Measurements from ENCODE around the gene ALKBH7. TPM values are rescaled to one million over a fixed set of nuclear protein-coding genes. Genes with fewer than 3 reads are reported as not detected.
A peak's percentile ranks its signal among the peaks of the same experiment; 100 is the strongest.

Gene ALKBH7, protein sequence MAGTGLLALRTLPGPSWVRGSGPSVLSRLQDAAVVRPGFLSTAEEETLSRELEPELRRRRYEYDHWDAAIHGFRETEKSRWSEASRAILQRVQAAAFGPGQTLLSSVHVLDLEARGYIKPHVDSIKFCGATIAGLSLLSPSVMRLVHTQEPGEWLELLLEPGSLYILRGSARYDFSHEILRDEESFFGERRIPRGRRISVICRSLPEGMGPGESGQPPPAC
- total RNA-seq (2014; rRNA removed) (68.4 and 81.1 TPM in 2 replicates), Bru-seq, nascent RNA (percentile 68 among the genes with signal in this experiment), BruChase-seq, experiment 1, labeled RNA remaining after a 6-hour chase (percentile 78 among the genes with signal in this experiment), BruChase-seq, experiment 2, labeled RNA remaining after a 2-hour chase (percentile 77 among the genes with signal in this experiment)
- long read RNA-seq, transcript ALKBH7-201 (4 exons, 1,332 nt): major isoform, 71 of 91 reads
- long read RNA-seq, partial matches to known transcripts: 11 of 91 reads
- long read RNA-seq, other reads (novel, unspliced or antisense): 5 of 91 reads

DNA sequence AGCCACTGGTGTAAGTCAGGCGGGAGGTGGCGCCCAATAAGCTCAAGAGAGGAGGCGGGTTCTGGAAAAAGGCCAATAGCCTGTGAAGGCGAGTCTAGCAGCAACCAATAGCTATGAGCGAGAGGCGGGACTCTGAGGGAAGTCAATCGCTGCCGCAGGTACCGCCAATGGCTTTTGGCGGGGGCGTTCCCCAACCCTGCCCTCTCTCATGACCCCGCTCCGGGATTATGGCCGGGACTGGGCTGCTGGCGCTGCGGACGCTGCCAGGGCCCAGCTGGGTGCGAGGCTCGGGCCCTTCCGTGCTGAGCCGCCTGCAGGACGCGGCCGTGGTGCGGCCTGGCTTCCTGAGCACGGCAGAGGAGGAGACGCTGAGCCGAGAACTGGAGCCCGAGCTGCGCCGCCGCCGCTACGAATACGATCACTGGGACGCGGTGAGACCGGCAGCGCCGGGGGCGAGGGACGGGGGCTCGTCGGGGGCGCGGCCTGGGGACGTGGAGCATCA, at the start of gene ALKBH7:
TSS of gene ALKBH7 (plus strand) at position 201 of the 502 bp plus-strand sequence. CDS start at position 228, 27 bp downstream.
- H2AFZ ChIP-seq (ENCODE audit: low read length): peak within 1 kb of the TSS; percentile 92
- H3K27me3 ChIP-seq (ENCODE audit: low read length): no peaks in the 10 kb centered on the region
- peak within 1 kb of the TSS; percentile 83 for H3K4me2 ChIP-seq (ENCODE audit: low read length)
- no TSS peak for BruUV-seq (replicated peaks)
- CTCF ChIA-PET: interaction anchor here (0.5 to 1.1 kb wide), 4 partner anchors 11 to 491 kb away, joined by 4 to 8 read pairs (median 6); partner anchors contain the start of gene CLPP
- peak within 1 kb of the TSS; percentile 64 for H3K27ac ChIP-seq (ENCODE audit: low read length)
- TF ChIP-seq EZH2phosphoT487 (IDR thresholded peaks at IDR 0.05; ENCODE audit: borderline replicate concordance, low read length) (no peak), CTCF (conservative IDR thresholded peaks at IDR 0.05; ENCODE audit: low read depth, low read length) (no peak), EZH2 (IDR thresholded peaks at IDR 0.05; ENCODE audit: low read length, unreplicated experiment) (no peak)
- POLR2A ChIA-PET (ENCODE audit: unreplicated experiment): interaction anchor here (0.5 to 1.0 kb wide), 5 partner anchors 52 to 750 kb away, joined by 3 to 10 read pairs (median 4); partner anchors contain the start of genes KHSRP and SAFB2
- H3K36me3 ChIP-seq (ENCODE audit: low read depth, low read length): peaks cover 10% of the 10 kb centered on the region; the same call in 1 of the 2 replicates
- DNase-seq (peak; percentile 100), ATAC-seq (peak; percentile 87)
- H3K9me2 ChIP-seq (replicated peaks; ENCODE audit: low read length): no peaks in the 10 kb centered on the region
- no peaks in the 10 kb centered on the region for H3K9me3 ChIP-seq (ENCODE audit: low read length)
- H3K4me3 ChIP-seq (ENCODE audit: low read length): peak within 1 kb of the TSS; percentile 79
- peak within 1 kb of the TSS; percentile 70 for H3K9ac ChIP-seq (ENCODE audit: low read length)
- no peaks in the 10 kb centered on the region for H3K79me2 ChIP-seq (ENCODE audit: low read length)
- peaks cover 9% of the 10 kb centered on the region for H3K4me1 ChIP-seq (ENCODE audit: insufficient read depth, low read length)
- H3F3A ChIP-seq (ENCODE audit: low read length, unreplicated experiment): no peaks in the 10 kb centered on the region
- H4K20me1 ChIP-seq (ENCODE audit: low read length): no peaks in the 10 kb centered on the region
- intact Hi-C loops (cut with micrococcal nuclease): loop anchor here (1.0 to 2.0 kb wide), 3 partner anchors 21 to 88 kb away; partner anchors contain the start of gene GTF2F1

DNA sequence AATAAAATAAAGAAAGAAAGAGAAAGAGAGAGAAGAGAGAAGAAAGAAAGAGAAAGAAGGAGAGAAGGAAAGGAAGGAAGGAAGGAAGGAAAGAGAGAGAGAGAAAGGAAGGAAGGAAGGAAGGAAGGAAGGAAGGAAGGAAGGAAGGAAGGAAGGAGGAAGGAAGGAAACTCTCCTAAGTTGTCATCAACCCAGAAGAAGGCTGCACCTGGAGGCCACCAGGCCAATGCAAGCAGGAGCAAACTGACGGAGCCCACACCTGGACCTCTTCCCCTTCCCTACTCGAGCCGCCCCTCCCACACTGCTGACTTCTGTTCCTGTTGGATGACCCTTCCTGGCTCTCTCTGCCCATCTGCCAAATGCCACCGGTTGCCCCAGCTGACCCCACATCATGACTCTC, 47.8 kb upstream of the ALKBH7 start:
- ChIA-PET CTCF (interaction anchor here (0.6 kb wide), 1 partner anchor 29 kb away, joined by 5 read pairs; no protein-coding TSS in a partner anchor), POLR2A (ENCODE audit: unreplicated experiment) (no interaction called here)
- no peak overlapping the region for H3K4me3 ChIP-seq (ENCODE audit: low read length)
- H3K27me3 ChIP-seq (ENCODE audit: low read length): peaks cover 10% of the 10 kb centered on the region; the same call in 1 of the 2 replicates
- intact Hi-C loops (cut with micrococcal nuclease): no loop called here
- H3K9me2 ChIP-seq (replicated peaks; ENCODE audit: low read length): no peaks in the 10 kb centered on the region
- no peaks in the 10 kb centered on the region for H3K79me2 ChIP-seq (ENCODE audit: low read length)
- H3K9ac ChIP-seq (ENCODE audit: low read length): no peak overlapping the region
- no peaks in the 10 kb centered on the region for H3K36me3 ChIP-seq (ENCODE audit: low read depth, low read length)
- no peaks in the 10 kb centered on the region for H3K4me1 ChIP-seq (ENCODE audit: insufficient read depth, low read length)
- no peaks in the 10 kb centered on the region for H3F3A ChIP-seq (ENCODE audit: low read length, unreplicated experiment)
- ATAC-seq (no peak), DNase-seq (no peak)
- H2AFZ ChIP-seq (ENCODE audit: low read length): no peak overlapping the region
- no TSS peak for BruUV-seq (replicated peaks)
- H3K9me3 ChIP-seq (ENCODE audit: low read length): no peaks in the 10 kb centered on the region
- H3K27ac ChIP-seq (ENCODE audit: low read length): no peak overlapping the region
- TF ChIP-seq EZH2 (IDR thresholded peaks at IDR 0.05; ENCODE audit: low read length, unreplicated experiment) (no peak), CTCF (conservative IDR thresholded peaks at IDR 0.05; ENCODE audit: low read depth, low read length) (no peak), EZH2phosphoT487 (IDR thresholded peaks at IDR 0.05; ENCODE audit: borderline replicate concordance, low read length) (no peak)
- H4K20me1 ChIP-seq (ENCODE audit: low read length): no peaks in the 10 kb centered on the region
- H3K4me2 ChIP-seq (ENCODE audit: low read length): no peak overlapping the region

Measured in PC-3 (cell line).